ENCODE measurements around the gene PSMC5. TPM values are rescaled to one million over a fixed set of nuclear protein-coding genes. Genes with fewer than 3 reads are reported as not detected.
A peak's percentile ranks its signal among the peaks of the same experiment; 100 is the strongest.

Gene PSMC5
- 83.7 TPM for total RNA-seq

- no peaks in the 10 kb centered on the region for H3K9me3 ChIP-seq
- peak within 1 kb of the TSS; percentile 89 to 90 for H3K27ac ChIP-seq
- peak; percentile 25 to 52 (median 40) for TF ChIP-seq CTCF (IDR thresholded peaks at IDR 0.05)
- peak; percentile 78 to 97 for DNase-seq (ENCODE audit: low spot score in 2 of 2)
- H3K27me3 ChIP-seq, result no peaks in the 10 kb centered on the region
- H3K36me3 ChIP-seq, result peaks cover 58 to 69% of the 10 kb centered on the region in 2 donors
- intact Hi-C loops (cut with DNase I), result loop anchor here (1.0 to 5.0 kb wide), 6 partner anchors 16 to 680 kb away; partner anchors contain the start of genes CCDC47, CEP95, DCAF7 and DDX5
- peaks cover 10 to 22% of the 10 kb centered on the region in 2 donors for H3K4me1 ChIP-seq
- peak within 1 kb of the TSS; percentile 66 to 90 for H3K4me3 ChIP-seq
Observed at GRCh38 chr17:63827002-63827800, at the start of gene PSMC5, which contains the start of gene FTSJ3. Gene PSMC5 (plus strand): TSS chr17:63827431. CDS start chr17:63827491, 60 bp downstream. Gene FTSJ3 (minus strand): TSS chr17:63827663. CDS start chr17:63826902, 761 bp downstream.

GRCh38 chr17:63780507-63780906, 46.7 kb upstream of the PSMC5 start:
- no peak for DNase-seq (ENCODE audit: low spot score in 2 of 2)
- H3K4me1 ChIP-seq, result peaks cover 4 to 6% of the 10 kb centered on the region in 2 donors
- intact Hi-C loops (cut with DNase I), result no loop called here
- no peak overlapping the region for H3K27ac ChIP-seq
- no peak overlapping the region for H3K4me3 ChIP-seq
- TF ChIP-seq CTCF (IDR thresholded peaks at IDR 0.05), result no peak
- no peaks in the 10 kb centered on the region for H3K27me3 ChIP-seq
- no peaks in the 10 kb centered on the region for H3K9me3 ChIP-seq
- H3K36me3 ChIP-seq, result peaks cover 10 to 15% of the 10 kb centered on the region in 2 donors

- H3K36me3 ChIP-seq, result peaks cover 10 to 15% of the 10 kb centered on the region in 2 donors
- no peak for TF ChIP-seq CTCF (IDR thresholded peaks at IDR 0.05)
- intact Hi-C loops (cut with DNase I), result no loop called here
- H3K27me3 ChIP-seq, result no peaks in the 10 kb centered on the region
- no peak overlapping the region for H3K27ac ChIP-seq
- H3K9me3 ChIP-seq, result no peaks in the 10 kb centered on the region
- no peak overlapping the region for H3K4me3 ChIP-seq
- H3K4me1 ChIP-seq, result peaks cover 2 to 3% of the 10 kb centered on the region in 2 donors
- DNase-seq (ENCODE audit: low spot score in 2 of 2), result no peak
Observed at GRCh38 chr17:63780928-63781327, 46.3 kb upstream of the PSMC5 start.

GRCh38 chr17:63783522-63783921, 43.7 kb upstream of the PSMC5 start:
- intact Hi-C loops (cut with DNase I), result no loop called here
- Histone ChIP-seq H3K27ac (no peak overlapping the region), H3K9me3 (no peaks in the 10 kb centered on the region), H3K4me3 (no peak overlapping the region), H3K27me3 (no peaks in the 10 kb centered on the region), H3K36me3 (peaks cover 21 to 22% of the 10 kb centered on the region in 2 donors), H3K4me1 (no peaks in the 10 kb centered on the region)
- no peak for TF ChIP-seq CTCF (IDR thresholded peaks at IDR 0.05)
- DNase-seq (ENCODE audit: low spot score in 2 of 2), result no peak

GRCh38 chr17:63785556-63785955, 41.7 kb upstream of the PSMC5 start:
- peaks cover 37 to 41% of the 10 kb centered on the region in 2 donors for H3K36me3 ChIP-seq
- no peaks in the 10 kb centered on the region for H3K4me1 ChIP-seq
- H3K9me3 ChIP-seq, result no peaks in the 10 kb centered on the region
- no peak overlapping the region for H3K27ac ChIP-seq
- no peak overlapping the region for H3K4me3 ChIP-seq
- no peak for DNase-seq (ENCODE audit: low spot score in 2 of 2)
- no peaks in the 10 kb centered on the region for H3K27me3 ChIP-seq
- no peak for TF ChIP-seq CTCF (IDR thresholded peaks at IDR 0.05)
- intact Hi-C loops (cut with DNase I), result no loop called here

All from ascending aorta (tissue), 2 donors.